Pons (tissue), 1 donor: ENCODE data around the gene STOML1.
A peak's percentile ranks its signal among the peaks of the same experiment; 100 is the strongest.

Source experiments
- DNase-seq: peaks from one replicate; pipeline ENCODE4 v3.0.0-alpha.2; 2016; ENCODE audit warnings: low spot score

STOML1 gene

DNA sequence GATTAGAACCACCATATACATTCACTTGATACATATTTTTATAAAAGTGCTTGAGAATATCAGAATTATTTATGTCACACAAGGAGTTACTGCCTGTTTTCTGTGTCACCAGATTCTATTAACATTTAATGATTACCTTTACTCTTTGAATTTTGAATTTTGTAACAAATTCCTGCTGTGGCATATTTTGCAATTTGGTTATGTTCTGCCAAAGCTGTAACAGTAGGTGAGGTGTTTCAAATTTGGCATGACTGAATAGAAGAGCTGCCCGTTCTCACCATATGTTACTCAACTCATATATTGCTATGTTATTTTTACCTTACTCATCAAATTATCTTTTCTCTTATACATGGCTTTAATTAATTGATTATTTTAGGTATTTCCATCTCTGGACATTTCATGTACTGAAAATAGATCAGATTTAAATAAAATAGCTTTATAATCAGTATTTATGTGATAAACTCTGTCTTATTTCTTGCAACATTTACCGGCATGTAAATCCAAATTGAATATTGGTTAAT, 21.3 kb upstream of the STOML1 start:
- DNase-seq, result no peak

DNA sequence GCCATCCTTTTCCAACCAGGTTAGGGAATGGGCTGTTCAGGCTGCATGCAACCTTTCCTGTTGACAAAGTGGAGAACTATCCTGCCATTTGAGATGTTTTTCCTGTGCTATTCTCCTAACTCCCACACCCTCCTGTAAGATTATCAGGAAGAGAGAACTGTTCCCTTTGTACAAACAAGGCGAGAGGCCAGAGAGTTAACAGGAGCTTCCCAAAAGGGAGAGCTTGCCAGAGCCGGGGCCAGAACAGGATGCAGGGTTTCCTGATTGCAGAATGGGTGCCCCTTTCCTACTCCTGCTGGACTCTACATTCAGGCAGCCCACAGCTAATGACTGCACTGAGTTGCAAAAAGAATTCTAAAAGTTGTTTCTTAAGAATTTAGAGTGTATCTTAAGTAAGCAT, 19.5 kb upstream of the STOML1 start:
- DNase-seq, result no peak

DNA sequence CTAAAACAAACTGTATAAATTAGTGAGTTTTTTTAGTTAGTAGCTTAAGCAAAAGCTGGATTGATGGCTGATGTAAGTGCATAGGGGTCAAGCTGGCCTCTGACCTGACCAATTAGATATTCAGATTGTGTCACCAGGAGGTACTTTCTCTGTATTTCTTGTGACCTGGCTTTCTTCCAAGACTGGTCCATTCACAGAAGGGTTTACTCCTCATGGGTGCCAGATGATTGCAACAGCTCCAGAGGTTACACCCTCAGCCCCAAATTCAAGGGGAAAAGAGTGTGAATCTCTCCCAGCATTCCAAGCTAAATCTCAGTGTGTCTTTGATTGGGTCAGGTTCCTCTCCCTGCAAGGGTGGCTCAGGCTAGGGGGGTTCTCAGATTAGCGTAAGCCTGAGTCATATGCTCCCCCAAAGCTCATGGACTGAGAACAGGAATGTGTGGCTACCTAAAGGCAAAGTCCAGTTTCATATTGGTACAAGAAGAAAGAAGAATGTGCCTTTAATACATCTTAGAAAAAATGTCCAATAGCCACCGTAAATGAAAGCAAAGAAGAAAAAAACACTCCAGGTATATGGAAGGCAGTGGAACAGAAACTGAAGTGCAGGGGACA, 18.9 kb upstream of the STOML1 start:
- DNase-seq, result no peak

DNA sequence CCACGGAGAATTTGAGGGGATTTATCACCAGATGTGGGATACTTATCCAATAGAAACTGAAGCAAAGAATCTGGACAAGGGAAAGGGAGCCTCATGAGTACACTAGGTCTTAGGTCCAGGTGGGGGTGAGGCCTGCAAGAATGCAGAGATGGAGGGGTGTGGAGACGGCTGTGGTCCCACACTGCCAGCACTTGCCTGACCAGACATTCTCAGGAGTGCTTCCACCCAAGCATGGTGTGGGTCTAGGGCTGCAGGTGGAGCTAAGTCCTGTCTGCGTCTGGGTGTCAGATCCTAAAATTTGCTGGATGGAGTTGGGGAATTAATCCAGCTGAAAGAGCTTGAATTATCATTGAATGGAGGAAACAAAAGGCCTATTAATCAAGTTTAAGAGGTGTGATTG, 16.8 kb upstream of the STOML1 start:
- DNase-seq, result no peak

DNA sequence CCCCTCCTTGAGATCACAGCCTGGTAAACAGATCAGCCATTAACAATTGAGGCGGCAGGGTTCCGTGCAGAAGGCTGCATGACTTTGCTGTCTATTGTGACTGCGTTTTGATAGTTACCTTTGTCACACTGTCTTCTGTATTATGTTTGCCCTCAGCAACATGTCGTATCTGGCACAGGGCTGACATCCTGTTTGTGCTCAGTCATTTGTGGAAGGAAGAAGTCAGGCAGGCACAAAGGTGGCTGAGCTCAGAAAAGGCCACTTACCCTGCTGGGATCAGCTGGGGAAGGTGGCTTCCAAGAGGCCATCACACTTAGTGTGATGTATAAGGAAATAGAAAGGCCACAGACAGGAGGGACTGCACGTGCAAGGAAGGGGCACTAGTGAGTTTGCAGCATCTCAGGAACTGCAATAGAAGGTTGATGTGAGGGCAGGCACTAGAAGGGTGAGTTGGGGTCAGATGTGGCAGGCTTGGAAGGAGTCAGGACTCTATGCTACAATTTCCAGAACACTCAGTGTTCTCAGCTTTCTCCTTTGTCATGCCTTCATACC, 15.8 kb upstream of the STOML1 start:
- no peak for DNase-seq

DNA sequence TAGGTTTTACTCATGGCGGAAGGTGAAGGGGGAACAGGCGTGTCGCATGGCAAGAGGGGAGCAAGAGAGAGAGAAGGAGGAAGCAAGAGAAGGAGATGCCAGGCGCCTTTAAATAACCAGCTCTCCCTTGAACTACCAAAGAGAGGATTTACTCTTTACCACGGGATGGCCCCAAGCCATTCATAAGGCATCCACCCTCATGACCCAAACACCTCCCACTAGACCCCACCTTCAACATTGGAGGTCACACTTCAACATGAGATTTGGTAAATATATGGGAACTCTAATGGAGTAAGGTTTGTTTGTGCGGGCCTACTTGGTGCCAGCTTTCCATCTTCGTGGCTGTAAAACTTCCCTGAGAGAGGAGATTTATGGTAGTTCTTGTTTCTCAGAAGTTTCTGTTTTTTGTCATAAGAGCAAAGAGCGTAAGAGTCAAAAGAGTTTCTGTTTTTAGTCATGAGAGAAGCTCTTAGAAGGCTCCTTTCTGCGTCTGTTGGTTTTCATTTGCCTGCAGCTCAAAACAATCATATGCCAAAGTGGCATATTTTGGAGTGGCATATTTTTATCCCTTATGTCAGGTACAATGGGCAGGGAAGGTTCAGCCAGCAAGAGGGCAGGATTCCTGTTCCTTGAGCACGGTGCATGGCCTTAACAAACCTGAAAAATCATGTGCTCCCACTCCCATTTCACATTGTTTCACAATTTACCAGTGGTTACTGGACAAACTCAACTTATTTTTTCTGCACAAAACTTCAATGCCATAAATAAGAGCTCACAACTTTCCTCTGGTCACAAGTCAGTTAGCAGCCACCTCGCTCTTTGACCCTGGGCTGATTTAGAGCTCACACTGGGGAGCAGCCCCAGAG, 14.9 kb upstream of the STOML1 start:
- DNase-seq, result no peak

DNA sequence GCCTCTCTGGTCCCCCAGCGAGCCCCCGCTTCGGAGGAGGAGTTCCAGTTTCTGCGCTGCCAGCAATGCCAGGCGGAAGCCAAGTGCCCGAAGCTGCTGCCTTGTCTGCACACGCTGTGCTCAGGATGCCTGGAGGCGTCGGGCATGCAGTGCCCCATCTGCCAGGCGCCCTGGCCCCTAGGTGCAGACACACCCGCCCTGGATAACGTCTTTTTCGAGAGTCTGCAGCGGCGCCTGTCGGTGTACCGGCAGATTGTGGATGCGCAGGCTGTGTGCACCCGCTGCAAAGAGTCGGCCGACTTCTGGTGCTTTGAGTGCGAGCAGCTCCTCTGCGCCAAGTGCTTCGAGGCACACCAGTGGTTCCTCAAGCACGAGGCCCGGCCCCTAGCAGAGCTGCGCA, 5.9 kb upstream of the STOML1 start:
- no peak for DNase-seq

DNA sequence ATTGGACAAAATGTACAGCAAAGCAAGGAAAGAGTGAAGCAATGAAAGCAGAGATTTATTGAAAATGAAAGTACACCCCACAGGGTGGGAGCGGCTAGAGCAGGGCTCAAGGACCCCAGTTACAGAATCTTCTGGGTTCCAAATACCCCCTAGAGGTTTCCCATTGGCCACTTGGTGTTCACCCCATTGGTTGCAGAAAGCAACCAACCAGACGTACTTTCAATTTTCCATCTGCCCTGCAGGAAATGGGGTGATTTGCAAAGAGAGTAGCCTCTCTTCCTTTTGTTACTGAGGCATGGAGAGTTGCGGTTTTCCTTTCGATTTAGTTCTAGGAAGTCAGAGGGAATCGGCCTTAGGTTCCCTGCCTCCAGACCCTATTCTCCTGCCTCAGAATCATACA, 4.8 kb upstream of the STOML1 start:
- peak; percentile 69 for DNase-seq

DNA sequence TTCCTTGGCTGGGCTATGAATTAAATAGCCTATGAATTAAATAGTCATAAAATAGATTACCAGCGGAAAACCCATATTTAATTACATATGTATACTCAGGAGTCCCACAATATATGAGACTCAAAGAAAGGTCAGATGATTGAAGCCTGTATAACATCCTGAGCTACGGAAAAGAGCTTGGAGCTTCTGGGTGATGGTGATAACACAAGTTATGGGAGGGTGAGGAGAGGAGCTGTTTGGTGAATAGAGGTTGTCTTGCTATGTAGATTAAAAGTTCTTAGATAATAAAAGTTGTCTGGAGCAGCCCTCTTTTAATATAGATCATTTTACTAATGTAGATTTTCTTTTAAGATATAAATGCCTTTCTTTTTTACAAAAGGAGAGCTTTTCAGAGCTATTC, 4.2 kb upstream of the STOML1 start:
- no peak for DNase-seq

DNA sequence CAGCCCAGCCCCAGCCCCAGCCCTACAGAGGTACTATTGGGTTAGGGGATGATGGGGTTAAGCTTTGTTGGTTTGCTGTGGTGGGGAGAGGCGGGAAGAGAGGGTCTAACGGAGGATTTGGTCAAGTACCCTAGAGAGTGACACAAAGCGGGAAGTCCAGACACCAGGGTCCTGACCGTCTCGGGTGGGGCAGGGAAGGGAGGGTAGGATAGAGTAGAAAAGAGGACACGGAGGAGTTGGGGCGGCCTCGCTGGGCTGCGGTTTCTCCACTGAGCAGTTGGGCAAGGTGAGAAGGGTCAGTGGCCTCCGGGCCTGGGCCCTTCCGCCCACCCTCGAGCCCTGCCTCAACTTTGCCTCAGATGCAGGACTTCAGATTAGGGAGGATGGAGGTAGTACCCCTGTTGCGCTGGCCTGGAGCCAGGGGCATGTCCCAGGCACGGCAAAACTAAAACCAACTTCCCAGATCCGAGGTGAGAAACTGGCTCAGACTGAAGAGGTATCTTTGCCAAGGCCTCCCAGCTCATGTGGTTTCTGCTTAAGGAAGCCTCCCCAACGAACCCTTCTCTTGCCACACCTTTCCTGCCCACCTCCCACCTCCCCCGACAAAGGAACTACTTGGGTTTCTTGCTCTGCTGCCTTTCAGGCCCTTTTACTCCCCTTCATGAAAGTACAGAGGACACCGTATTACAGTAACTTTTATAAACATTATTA, 3.0 kb upstream of the STOML1 start:
- peak; percentile 24 for DNase-seq

DNA sequence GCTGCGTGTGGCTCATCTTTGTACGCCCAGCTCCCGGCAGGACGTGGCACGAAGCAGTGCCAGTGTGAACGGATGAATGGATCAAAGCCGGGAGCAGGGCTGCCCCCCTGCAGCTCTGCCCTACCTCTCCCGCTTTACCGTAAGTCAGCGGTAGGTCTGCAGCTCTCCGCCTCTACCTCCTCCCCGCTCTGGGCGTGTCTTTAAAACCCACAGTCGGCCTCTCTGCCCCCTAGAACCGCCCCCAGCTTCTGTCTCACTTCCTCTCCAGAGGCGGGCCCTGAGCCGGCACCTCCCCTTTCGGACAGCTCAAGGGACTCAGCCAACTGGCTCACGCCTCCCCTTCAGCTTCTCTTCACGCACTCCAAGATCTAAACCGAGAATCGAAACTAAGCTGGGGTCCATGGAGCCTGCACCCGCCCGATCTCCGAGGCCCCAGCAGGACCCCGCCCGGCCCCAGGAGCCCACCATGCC, 2.4 kb upstream of the STOML1 start, which contains the start of gene PML:
Gene PML, plus strand, starts transcription at position 304 of the 471 bp plus-strand sequence. Its CDS starts 97 bp downstream, at position 401.
- DNase-seq, result peak; percentile 98

DNA sequence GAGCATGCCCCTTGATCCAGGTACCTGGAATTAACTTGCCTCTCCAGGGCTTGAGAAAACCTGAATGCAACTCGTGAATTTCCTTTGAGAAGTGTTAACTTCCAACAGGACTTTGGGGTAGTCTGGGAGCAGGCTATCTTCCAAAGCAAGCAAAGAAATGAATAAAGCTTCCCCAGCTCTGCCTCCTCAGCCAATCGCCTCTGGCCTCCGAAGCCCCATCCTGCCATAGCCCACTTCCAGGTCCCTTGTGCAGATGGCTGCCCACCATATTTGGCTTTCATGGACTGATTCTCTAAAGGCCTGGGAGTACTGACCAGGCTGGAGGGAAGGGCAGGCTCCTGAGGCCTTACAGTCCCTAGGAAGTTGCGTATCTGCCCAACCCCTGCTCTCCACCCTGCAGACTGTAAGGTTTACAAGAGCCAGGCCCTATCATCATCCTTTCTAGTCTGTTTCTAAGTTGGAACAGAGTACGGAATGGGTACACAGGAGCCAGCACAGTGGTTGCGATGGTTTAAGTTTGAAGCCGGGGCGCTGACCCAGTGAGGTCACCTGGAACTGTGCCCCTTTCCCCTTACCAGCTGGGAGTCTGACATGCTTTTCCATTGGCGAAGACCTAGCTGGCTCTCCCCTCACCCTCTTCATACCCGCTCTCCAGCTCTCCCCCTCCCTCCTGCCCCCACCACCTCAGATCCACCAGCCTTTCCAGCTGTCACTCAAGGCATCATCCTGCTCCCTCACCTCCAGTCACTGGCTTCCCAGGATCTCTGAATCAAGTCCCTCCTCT, 1.3 kb upstream of the STOML1 start:
- DNase-seq, result no peak

DNA sequence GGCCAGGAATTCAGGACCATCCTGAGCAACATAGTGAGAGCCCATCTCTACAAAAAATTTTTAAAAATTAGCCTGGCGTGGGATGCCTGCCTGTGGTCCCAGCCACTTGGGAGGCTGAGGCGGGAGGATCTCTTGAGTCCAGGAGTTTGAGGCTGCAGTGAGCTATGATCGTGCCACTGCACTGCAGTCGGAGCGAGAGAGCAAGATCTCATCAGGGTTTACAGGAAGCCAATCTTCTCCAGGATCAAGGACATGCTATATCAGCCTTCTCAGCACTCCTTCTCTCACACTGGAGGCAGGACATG, 451 bp upstream of the STOML1 start:
- no peak for DNase-seq

DNA sequence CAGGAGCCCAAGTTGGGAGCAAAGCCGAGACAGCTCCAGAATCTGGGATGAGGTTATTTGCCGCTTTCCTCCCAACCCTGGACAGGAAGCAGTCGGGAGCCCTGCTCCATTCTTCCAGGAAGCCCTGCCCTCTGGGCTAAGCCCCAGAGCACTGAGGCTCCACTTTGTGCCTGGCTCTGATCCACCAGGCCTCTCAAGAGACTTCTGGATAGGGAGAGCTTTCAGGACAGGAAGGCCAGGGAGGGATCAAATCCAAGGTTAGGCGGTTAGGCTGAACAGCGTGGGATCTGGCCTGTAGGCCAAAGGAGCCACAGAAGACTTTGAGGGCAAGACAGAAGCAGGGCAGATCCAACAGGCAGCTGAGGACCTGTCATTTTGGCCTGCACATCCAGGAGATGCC, 835 bp downstream of the STOML1 start:
- peak; percentile 49 for DNase-seq

DNA sequence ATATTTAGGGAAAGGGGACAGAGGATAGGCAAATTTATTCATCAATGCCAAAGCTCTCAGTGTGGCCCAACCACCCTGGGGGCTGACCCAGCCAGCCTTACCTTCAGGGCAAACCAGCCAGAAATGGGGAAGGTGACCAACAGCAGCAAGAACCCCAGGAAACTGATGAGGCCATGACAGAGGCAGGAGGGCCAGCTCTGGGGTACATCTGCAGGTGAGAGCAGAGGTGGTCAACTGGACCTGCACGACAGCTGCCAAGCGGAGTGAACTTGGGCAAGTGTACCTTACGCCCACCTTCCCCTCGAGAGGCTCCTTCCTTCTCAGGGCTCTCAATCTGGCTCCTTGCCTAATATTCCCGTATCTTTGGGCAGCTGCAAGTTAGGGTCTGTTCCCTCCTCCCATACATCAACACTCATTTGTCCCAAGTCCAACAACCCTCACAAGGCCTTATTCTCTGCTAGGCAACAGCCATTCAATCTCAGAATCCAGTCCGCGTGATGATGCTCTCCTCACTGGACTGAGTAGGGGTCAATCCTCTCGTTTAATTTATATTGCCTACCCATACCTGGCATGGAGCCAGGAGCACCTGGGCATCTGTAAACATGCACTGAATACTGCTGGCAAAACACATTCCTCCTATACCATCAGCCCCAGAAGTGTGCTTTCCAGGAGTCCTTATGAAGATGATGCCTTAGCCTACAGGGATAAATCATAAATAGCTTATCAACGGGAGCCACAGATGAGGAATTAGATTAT, 1.7 kb downstream of the STOML1 start:
- DNase-seq, result no peak

DNA sequence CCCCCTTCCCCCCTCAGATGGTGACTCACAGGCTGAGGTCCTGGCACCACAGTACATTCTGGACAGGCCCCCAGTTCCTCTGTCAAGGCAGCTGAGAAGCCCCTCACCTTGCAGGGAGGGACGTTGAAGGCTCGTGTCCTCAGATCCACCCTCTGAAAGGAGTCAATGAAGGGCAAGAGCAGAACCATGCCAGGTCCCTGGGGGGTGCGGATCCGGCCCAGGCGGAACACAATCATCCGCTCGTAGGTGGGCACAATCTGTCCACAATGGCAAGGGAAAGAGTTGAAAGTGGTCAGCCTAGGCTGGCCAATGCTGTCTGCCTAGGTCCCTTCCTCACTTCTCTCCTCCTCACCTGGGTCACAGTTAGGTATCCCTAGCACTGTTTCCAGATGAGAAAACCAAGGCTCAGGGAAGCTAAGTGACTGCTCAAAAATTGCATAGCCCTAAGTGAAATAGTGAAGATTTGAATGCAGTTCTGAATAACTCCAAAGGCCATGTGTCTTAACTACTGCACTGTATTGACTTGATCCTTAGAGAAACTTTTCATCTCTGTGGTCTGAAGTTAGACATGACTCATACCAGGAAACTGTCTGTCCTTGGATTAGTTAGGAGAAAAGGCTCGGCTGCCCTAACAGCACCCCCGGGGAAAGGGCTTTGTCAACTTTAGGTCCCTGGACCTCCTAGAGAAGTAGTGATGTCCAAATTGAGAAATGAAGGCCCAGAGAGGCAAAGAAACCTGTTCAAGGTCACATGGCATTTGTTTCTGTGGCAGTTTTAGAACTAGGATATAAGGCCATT, 2.9 kb downstream of the STOML1 start:
- DNase-seq, result no peak

DNA sequence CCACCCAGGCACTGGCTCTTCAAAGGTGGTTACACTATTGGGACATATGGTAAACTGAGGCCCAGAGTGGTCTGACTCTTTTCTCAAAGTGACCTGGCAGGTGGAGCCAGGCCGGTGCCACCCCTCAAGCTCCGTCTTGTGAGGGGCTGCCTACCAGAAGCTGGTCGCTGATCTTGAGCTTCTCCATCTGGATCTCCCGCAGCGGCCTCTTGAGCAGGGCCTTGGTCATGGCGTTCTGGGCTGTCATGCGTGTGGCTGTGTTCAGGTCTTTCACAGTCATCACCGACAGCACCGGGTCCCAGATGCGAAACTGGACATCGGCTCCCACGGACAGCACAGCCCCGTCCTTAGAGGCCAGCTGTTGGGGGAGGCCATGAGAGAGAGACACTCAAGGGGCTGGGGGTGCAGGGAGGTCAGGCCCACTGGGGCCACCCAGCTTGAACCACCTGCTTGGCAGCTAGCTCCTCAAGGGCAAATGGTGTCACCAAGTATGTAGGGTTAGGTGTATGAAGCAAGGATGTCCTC, 3.6 kb downstream of the STOML1 start:
- no peak for DNase-seq

DNA sequence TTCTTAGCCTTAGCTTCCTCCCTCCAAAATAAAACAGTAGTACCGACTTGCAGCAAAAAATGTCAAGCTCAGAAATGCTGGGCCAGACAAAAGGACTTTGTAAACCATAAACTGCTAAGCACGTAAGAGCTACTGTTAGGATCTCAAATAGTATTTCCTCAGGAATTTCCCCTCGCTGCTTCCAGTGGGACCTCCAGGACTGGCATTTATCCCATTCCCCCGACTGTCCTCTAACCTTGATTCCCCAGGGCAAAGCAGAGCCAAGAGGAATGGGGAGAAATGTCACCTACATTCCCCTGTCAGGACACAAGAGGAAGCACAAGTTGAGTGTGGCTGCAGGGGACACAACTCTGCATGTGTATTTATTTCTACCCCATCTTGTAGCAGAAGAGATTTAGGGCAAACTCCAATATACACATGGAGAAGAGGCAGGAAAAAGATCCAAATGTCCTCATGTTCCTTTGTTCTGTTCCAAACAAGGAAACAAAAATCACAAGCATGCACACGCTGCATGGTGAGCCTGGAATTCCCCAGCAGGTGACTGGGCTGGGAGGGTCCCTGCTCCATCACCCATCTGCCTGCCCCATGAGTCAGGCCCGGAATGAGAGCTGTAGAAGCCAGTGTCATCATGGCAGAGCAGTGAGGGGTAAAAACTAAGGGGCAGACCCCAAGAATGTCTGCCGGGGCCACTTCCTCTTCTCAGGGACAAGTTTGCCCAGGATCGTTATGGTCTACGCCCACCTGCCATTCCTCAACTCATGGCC, 4.2 kb downstream of the STOML1 start:
- no peak for DNase-seq

DNA sequence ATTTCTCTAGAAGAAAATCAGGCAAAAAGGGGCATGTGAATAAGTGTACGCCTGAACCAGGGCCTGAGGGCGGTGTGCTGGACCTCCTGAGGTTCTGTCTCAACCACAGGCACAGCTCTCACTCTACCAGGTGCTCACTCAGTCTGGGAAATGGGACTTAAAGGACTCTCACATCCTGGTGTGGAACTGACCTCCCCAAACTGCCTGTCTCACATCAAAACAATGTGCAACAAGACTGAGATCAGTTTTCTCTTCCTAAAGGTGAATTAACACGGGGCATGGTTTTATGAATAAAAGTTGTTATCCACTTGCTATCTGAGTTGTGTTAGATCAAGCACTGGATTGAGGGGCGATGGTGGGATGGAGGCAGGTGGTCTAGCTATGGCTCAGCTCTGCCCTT, 4.8 kb downstream of the STOML1 start:
- DNase-seq, result no peak
